ENCODE results near the gene GPX4.

The GPX4 gene

GRCh38 chr19:1058112-1058511, 45.7 kb upstream of the GPX4 start:
- Histone ChIP-seq H3K4me3 (ENCODE audit: low read depth in 1 of 2, low read length in 1 of 2) (no peak overlapping the region), H3K9me3 (no peaks in the 10 kb centered on the region), H3K27me3 (no peaks in the 10 kb centered on the region), H3K27ac (peak overlapping the region; percentile 20), H3K4me1 (ENCODE audit: control insufficient read depth in 1 of 2, insufficient read depth in 1 of 2, low read depth in 1 of 2, low read length in 1 of 2) (no peaks in the 10 kb centered on the region), H3K36me3 (peaks cover 96% of the 10 kb centered on the region)
- TF ChIP-seq CTCF (IDR thresholded peaks at IDR 0.05) = no peak

- Histone ChIP-seq H3K4me1 (ENCODE audit: control insufficient read depth in 1 of 2, insufficient read depth in 1 of 2, low read depth in 1 of 2, low read length in 1 of 2) (peaks cover 22 to 25% of the 10 kb centered on the region in 2 experiments), H3K4me3 (ENCODE audit: low read depth in 1 of 2, low read length in 1 of 2) (no peak overlapping the region), H3K9me3 (no peaks in the 10 kb centered on the region), H3K27ac (no peak overlapping the region), H3K36me3 (peaks cover 89% of the 10 kb centered on the region), H3K27me3 (no peaks in the 10 kb centered on the region)
- TF ChIP-seq CTCF (IDR thresholded peaks at IDR 0.05) = no peak
Measured at GRCh38 chr19:1060689-1061088, 43.1 kb upstream of the GPX4 start.

GRCh38 chr19:1061987-1062386, 41.8 kb upstream of the GPX4 start:
- Histone ChIP-seq H3K27me3 (no peaks in the 10 kb centered on the region), H3K9me3 (no peaks in the 10 kb centered on the region), H3K27ac (peak overlapping the region; percentile 13), H3K36me3 (peaks cover 84% of the 10 kb centered on the region), H3K4me1 (ENCODE audit: control insufficient read depth in 1 of 2, insufficient read depth in 1 of 2, low read depth in 1 of 2, low read length in 1 of 2) (peaks cover 33 to 38% of the 10 kb centered on the region in 2 experiments), H3K4me3 (ENCODE audit: low read depth in 1 of 2, low read length in 1 of 2) (no peak overlapping the region)
- TF ChIP-seq CTCF (IDR thresholded peaks at IDR 0.05) = no peak

- H3K27me3 ChIP-seq = no peaks in the 10 kb centered on the region
- TF ChIP-seq CTCF (IDR thresholded peaks at IDR 0.05) = no peak
- H3K9me3 ChIP-seq = no peaks in the 10 kb centered on the region
- H3K36me3 ChIP-seq = peaks cover 81% of the 10 kb centered on the region
- no peak overlapping the region for H3K4me3 ChIP-seq (ENCODE audit: low read depth in 1 of 2, low read length in 1 of 2)
- peak overlapping the region; percentile 13 for H3K27ac ChIP-seq
- H3K4me1 ChIP-seq (ENCODE audit: control insufficient read depth in 1 of 2, insufficient read depth in 1 of 2, low read depth in 1 of 2, low read length in 1 of 2) = peaks cover 33 to 40% of the 10 kb centered on the region in 2 experiments
Measured at GRCh38 chr19:1062387-1063029, 41.3 kb upstream of the GPX4 start.

GRCh38 chr19:1063030-1063908, 40.5 kb upstream of the GPX4 start:
- Histone ChIP-seq H3K36me3 (peaks cover 76% of the 10 kb centered on the region), H3K4me3 (ENCODE audit: low read depth in 1 of 2, low read length in 1 of 2) (no peak overlapping the region), H3K4me1 (ENCODE audit: control insufficient read depth in 1 of 2, insufficient read depth in 1 of 2, low read depth in 1 of 2, low read length in 1 of 2) (peaks cover 36 to 46% of the 10 kb centered on the region in 2 experiments), H3K27ac (peak overlapping the region; percentile 95), H3K9me3 (no peaks in the 10 kb centered on the region), H3K27me3 (no peaks in the 10 kb centered on the region)
- no peak for TF ChIP-seq CTCF (IDR thresholded peaks at IDR 0.05)

All from neutrophil (primary cell).